ENCODE results near the gene PTPN9. TPM values are rescaled to one million over a fixed set of nuclear protein-coding genes. Genes with fewer than 3 reads are reported as not detected.
"Not testable (repeated sequence)": the region's sequence is repeated elsewhere in the genome, so short reads cannot be mapped to it uniquely, and the experiment has no call there.

Gene PTPN9
- total and polyA plus RNA-seq, 2 of the 4 experiments (the other 2 are of a cell fraction): 26.5 to 38.9 TPM

DNA sequence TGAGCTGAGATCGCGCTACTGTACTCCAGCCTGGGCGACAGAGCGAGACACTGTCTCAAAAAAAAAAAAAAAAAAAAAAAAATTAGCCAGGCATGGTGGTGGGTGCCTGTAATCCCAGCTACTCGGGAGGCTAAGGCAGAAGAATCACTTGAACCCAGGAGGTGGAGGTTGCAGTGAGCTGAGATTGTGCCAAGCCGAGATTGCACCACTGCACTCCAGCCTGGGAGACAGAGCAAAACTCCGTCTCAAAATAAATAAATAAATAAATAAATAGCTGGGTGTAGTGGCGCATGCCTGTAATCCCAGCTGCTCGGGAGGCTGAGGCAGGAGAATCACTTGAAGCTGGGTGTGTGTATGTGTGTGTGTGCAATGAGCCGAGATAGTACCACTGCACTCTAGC lies 133.8 kb downstream of the PTPN9 start:
- H3K9me3 ChIP-seq (ENCODE audit: control insufficient read depth, insufficient read depth, low read length); POLR2A ChIA-PET (ENCODE audit: unreplicated experiment); H2AK9ac ChIP-seq (replicated peaks; ENCODE audit: low read depth, low read length, poor library complexity); in situ Hi-C loops (cut with MboI; ENCODE audit: low sequenced_read_pairs); H3K4me1 ChIP-seq (ENCODE audit: control insufficient read depth, insufficient read depth, low read length); H2AK5ac ChIP-seq (ENCODE audit: low read depth, low read length); H3K56ac ChIP-seq (ENCODE audit: extremely low read depth, insufficient read depth, low read length); H3K23ac ChIP-seq (ENCODE audit: low read depth, low read length); CTCF ChIA-PET; H3K9ac ChIP-seq (ENCODE audit: low read depth, low read length); H2BK5ac ChIP-seq (ENCODE audit: low read depth, low read length, poor library complexity, severe bottlenecking); H2AFZ ChIP-seq (replicated peaks; ENCODE audit: low read length, poor library complexity); H3K27me3 ChIP-seq (ENCODE audit: control insufficient read depth, insufficient read depth, low read length); H2BK15ac ChIP-seq (ENCODE audit: low read depth, low read length); intact Hi-C loops (cut with micrococcal nuclease); H2BK20ac ChIP-seq (ENCODE audit: low read depth, low read length); H2BK120ac ChIP-seq (ENCODE audit: low read depth, low read length); H3K4me3 ChIP-seq (ENCODE audit: insufficient read depth, low read depth, low read length); BruUV-seq (replicated peaks); H3K4me2 ChIP-seq (ENCODE audit: low read depth, low read length); H3K18ac ChIP-seq (ENCODE audit: low read depth, low read length); H3K14ac ChIP-seq (replicated peaks; ENCODE audit: low read depth, low read length); H3K27ac ChIP-seq (ENCODE audit: insufficient read depth, low read length); ATAC-seq (ENCODE audit: low read depth); dilution Hi-C loops (cut with HindIII; ENCODE audit: low sequenced_read_pairs, unreplicated experiment); H4K5ac ChIP-seq (ENCODE audit: low read depth, low read length); DNase-seq; H4K8ac ChIP-seq (ENCODE audit: low read depth in 2 of 2, low read length in 2 of 2); H4K91ac ChIP-seq (ENCODE audit: insufficient read depth, low read depth, low read length); H3K4ac ChIP-seq (ENCODE audit: low read depth, low read length); H3K36me3 ChIP-seq (ENCODE audit: control insufficient read depth, insufficient read depth, low read length): not testable (repeated sequence)
- no CpG with 5 or more reads among the region's 10 CpGs for WGBS, 2 experiments (ENCODE audit: extremely low coverage in 2 of 2, insufficient read length in 1 of 2)
- Histone ChIP-seq H3K79me1 (ENCODE audit: low read depth in 1 of 2, low read length in 2 of 2) (peaks cover 8 to 73% of the 10 kb centered on the region in 2 experiments), H3K9me1 (ENCODE audit: insufficient read depth, low read length) (peaks cover 18% of the 10 kb centered on the region), H4K20me1 (ENCODE audit: insufficient read depth, low read length) (peaks cover 67% of the 10 kb centered on the region)
